HCT116 (cell line): ENCODE results near the gene NMD3. TPM values are rescaled to one million over a fixed set of nuclear protein-coding genes. Genes with fewer than 3 reads are reported as not detected.

Experiments used
- ATAC-seq: fragments of 200-7000 bp; cut with Tn5 transposase; 2 replicates; pipeline ENCODE4 v1.9.1; 2020; ENCODE audit warnings: mild to moderate bottlenecking, moderate library complexity
- BruUV-seq: library from RNA; stranded (reverse); fragments of 400-500 nt; replicated peaks from 2 replicates; lab custom pipeline; 2021; lab: Mats Ljungman, UMichigan
- CTCF ChIA-PET: fragments of 300-600 bp; sonication (Branson Sonifier 250); formaldehyde crosslinking; loops from one replicate; lab custom pipeline; 2021; ENCODE audit warnings: antibody characterized with exemption; lab: Charles Lee
- POLR2A ChIA-PET: fragments of 300-600, 350-600 bp; sonication (Branson Sonifier 250); formaldehyde crosslinking; loops from one replicate; lab custom pipeline; 2021; ENCODE audit warnings: antibody characterized with exemption; lab: Charles Lee
- RAD21 ChIA-PET, 2 experiments: fragments of 300-600 bp; sonication (Branson Sonifier 250); formaldehyde crosslinking; loops; one replicate each; lab custom pipeline; 2023; ENCODE audit warnings: low total read pairs in 2 of 2; ENCODE audit not compliant: uncharacterized antibody in 2 of 2, unreplicated experiment in 2 of 2, low non-redundant PET in 1 of 2; lab: Charles Lee
- DNase-seq: peaks from one replicate; pipeline ENCODE4 v3.0.0-alpha.2; 2010; ENCODE audit warnings: low read depth, low spot score
- H2AFZ ChIP-seq: fragments of 200-600 bp; shearing (Covaris generic), sonication (generic); 2 replicates; pipeline ENCODE4 v1.6.1; 2017; ENCODE audit warnings: low read depth, mixed run types, mixed read lengths, antibody characterized with exemption, low read length; ENCODE audit not compliant: poor library complexity, severe bottlenecking
- H3K27ac ChIP-seq: 2 replicates; pipeline ENCODE4 v1.5.1; 2012; ENCODE audit warnings: low read depth, low read length
- H3K27me3 ChIP-seq: fragments of 200-600 bp; sonication (generic); 2 replicates; pipeline ENCODE4 v1.6.1; 2016; ENCODE audit warnings: mixed run types, low read length, mixed read lengths; ENCODE audit not compliant: insufficient read depth
- H3K36me3 ChIP-seq, 2 experiments: fragments of 200-500 bp in 1 of 2; fragments of 200-600 bp in 1 of 2; sonication (Bioruptor generic) in 1 of 2; sonication (generic) in 1 of 2; 2 replicates each; pipeline versions ENCODE4 v1.5.1 to v1.6.1; 2014 to 2016; ENCODE audit warnings: low read length in 2 of 2, inconsistent platforms in 1 of 2, mixed read lengths in 1 of 2, mixed run types in 1 of 2; ENCODE audit not compliant: insufficient read depth in 2 of 2, control insufficient read depth in 1 of 2
- H3K4me1 ChIP-seq, 2 experiments: fragments of 200-600 bp in 1 of 2; sonication (generic) in 1 of 2; 2 replicates each; pipeline versions ENCODE4 v1.5.1 to v1.6.1; 2012 to 2017; ENCODE audit warnings: low read length in 2 of 2, inconsistent platforms in 1 of 2, mild to moderate bottlenecking in 1 of 2, mixed read lengths in 1 of 2, mixed run types in 1 of 2, moderate library complexity in 1 of 2; ENCODE audit not compliant: insufficient read depth in 2 of 2, control insufficient read depth in 1 of 2
- H3K4me2 ChIP-seq: fragments of 200-600 bp; sonication (generic); 2 replicates; pipeline ENCODE4 v1.6.1; 2017; ENCODE audit warnings: mixed run types, low read length, mixed read lengths
- H3K4me3 ChIP-seq, 2 experiments: fragments of 200-600 bp in 1 of 2; sonication (generic) in 1 of 2; replicated peaks in 1 of 2; 2 replicates each; pipeline ENCODE4 v1.5.1; 2011 to 2016; ENCODE audit warnings: low read length in 2 of 2, control low read depth in 1 of 2, low read depth in 1 of 2, mild to moderate bottlenecking in 1 of 2, mixed read lengths in 1 of 2, mixed run types in 1 of 2
- H3K79me2 ChIP-seq: fragments of 200-600 bp; sonication (generic); 2 replicates; pipeline ENCODE4 v1.6.1; 2017; ENCODE audit warnings: mild to moderate bottlenecking, mixed run types, low read length, moderate library complexity, mixed read lengths; ENCODE audit not compliant: insufficient read depth
- H3K9ac ChIP-seq: fragments of 200-600 bp; sonication (generic); 2 replicates; pipeline ENCODE4 v1.6.1; 2016; ENCODE audit warnings: low read length, mixed read lengths
- H3K9me2 ChIP-seq: fragments of 200-600 bp; sonication (generic), shearing (Covaris generic); 2 replicates; pipeline ENCODE4 v1.6.1; 2017; ENCODE audit warnings: mixed run types, mild to moderate bottlenecking, moderate library complexity; ENCODE audit not compliant: insufficient read depth
- H3K9me3 ChIP-seq, 2 experiments: fragments of 200-500 bp in 1 of 2; fragments of 200-600 bp in 1 of 2; sonication (Bioruptor generic) in 1 of 2; sonication (generic) in 1 of 2; 2 replicates each; pipeline ENCODE4 v1.6.1; 2014 to 2017; ENCODE audit warnings: low read length in 2 of 2, mixed read lengths in 2 of 2, inconsistent platforms in 1 of 2, low read depth in 1 of 2, mild to moderate bottlenecking in 1 of 2, mixed run types in 1 of 2, moderate library complexity in 1 of 2; ENCODE audit not compliant: control insufficient read depth in 1 of 2, insufficient read depth in 1 of 2
- H4K20me1 ChIP-seq: fragments of 200-600 bp; sonication (generic), shearing (Covaris generic); 2 replicates; pipeline ENCODE4 v1.6.1; 2017; ENCODE audit warnings: mixed run types, mild to moderate bottlenecking, moderate library complexity; ENCODE audit not compliant: insufficient read depth
- ATF3 ChIP-seq: IDR thresholded peaks from 2 replicates; pipeline ENCODE4 v1.6.1; 2012
- CBX3 ChIP-seq: IDR thresholded peaks from 2 replicates; pipeline ENCODE4 v1.6.1; 2012; ENCODE audit warnings: low read depth
- CEBPB ChIP-seq: IDR thresholded peaks from 2 replicates; pipeline ENCODE4 v1.6.1; 2012; ENCODE audit warnings: low read depth
- ELF1 ChIP-seq: IDR thresholded peaks from 2 replicates; pipeline ENCODE4 v1.6.1; 2012; ENCODE audit warnings: low read depth, borderline replicate concordance
- EZH2 ChIP-seq: fragments of 200-600 bp; sonication (generic); IDR thresholded peaks from 2 replicates; pipeline ENCODE4 v1.6.1; 2017; ENCODE audit warnings: antibody characterized with exemption, mixed run types
- EZH2phosphoT487 ChIP-seq: fragments of 200-600 bp; IDR thresholded peaks from 2 replicates; pipeline ENCODE4 v1.6.1; 2018; ENCODE audit warnings: antibody characterized with exemption, borderline replicate concordance
- MAX ChIP-seq: IDR thresholded peaks from 2 replicates; pipeline ENCODE4 v1.6.1; 2012
- POLR2A ChIP-seq: IDR thresholded peaks from 2 replicates; pipeline ENCODE4 v1.7.0; 2011; ENCODE audit warnings: borderline replicate concordance; ENCODE audit not compliant: insufficient read depth, insufficient read length; ENCODE audit errors: extremely low read depth
- POLR2AphosphoS5 ChIP-seq: IDR thresholded peaks from 2 replicates; pipeline ENCODE4 v1.6.1; 2011; ENCODE audit warnings: mild to moderate bottlenecking, low read depth, low read length, moderate library complexity
- REST ChIP-seq: IDR thresholded peaks from 2 replicates; pipeline ENCODE4 v1.6.1; 2012; ENCODE audit warnings: low read depth
- SP1 ChIP-seq: IDR thresholded peaks from 2 replicates; pipeline ENCODE4 v1.6.1; 2012; ENCODE audit warnings: low read depth
- SRF ChIP-seq: IDR thresholded peaks from 2 replicates; pipeline ENCODE4 v1.6.1; 2012; ENCODE audit warnings: low read depth
- TCF7L2 ChIP-seq: IDR thresholded peaks from 2 replicates; pipeline ENCODE4 v1.7.0; 2011; ENCODE audit warnings: borderline replicate concordance, inconsistent platforms; ENCODE audit not compliant: insufficient read depth, insufficient read length; ENCODE audit errors: extremely low read depth
- ZFX ChIP-seq: fragments of 450-650 bp; IDR thresholded peaks from 2 replicates; pipeline ENCODE4 v1.6.1; 2017
- ZNF274 ChIP-seq: fragments of 200-500 bp; sonication (Bioruptor generic); IDR thresholded peaks from 2 replicates; pipeline ENCODE4 v1.6.1; 2014; ENCODE audit warnings: mild to moderate bottlenecking, low read depth, low read length, inconsistent platforms
- intact Hi-C: fragments of 100-400 bp; cut with micrococcal nuclease; formaldehyde crosslinking; loops from 2 replicates; pipeline ENCODE4 v1.10.0; 2022
- total RNA-seq: library from RNA; stranded (reverse); gene quantifications from one replicate; pipeline ENCODE4 v1.2.1, GENCODE V29; 2021; ENCODE audit not compliant: unreplicated experiment
- TF ChIP-seq, protein P1 (sequence below), 3 experiments: fragments of 200-600 bp in 1 of 3; sonication (generic) in 1 of 3; IDR thresholded peaks in 2 of 3; conservative IDR thresholded peaks in 1 of 3; 2 replicates each; pipeline ENCODE4 v1.5.1; 2012 to 2017; ENCODE audit warnings: low read depth in 2 of 3, low read length in 2 of 3, antibody characterized with exemption in 1 of 3, borderline replicate concordance in 1 of 3, control low read depth in 1 of 3, mild to moderate bottlenecking in 1 of 3, mixed read lengths in 1 of 3, mixed run types in 1 of 3, moderate library complexity in 1 of 3; ENCODE audit not compliant: insufficient read depth in 1 of 3
- TF ChIP-seq, protein P2 (sequence below): IDR thresholded peaks from 2 replicates; pipeline ENCODE4 v1.6.1; 2011; ENCODE audit warnings: mild to moderate bottlenecking, low read length, moderate library complexity; ENCODE audit not compliant: insufficient replicate concordance; ENCODE audit errors: extremely low read depth

Gene NMD3
- total RNA-seq, 1 experiment from 2014 or later = 85.2 TPM

DNA sequence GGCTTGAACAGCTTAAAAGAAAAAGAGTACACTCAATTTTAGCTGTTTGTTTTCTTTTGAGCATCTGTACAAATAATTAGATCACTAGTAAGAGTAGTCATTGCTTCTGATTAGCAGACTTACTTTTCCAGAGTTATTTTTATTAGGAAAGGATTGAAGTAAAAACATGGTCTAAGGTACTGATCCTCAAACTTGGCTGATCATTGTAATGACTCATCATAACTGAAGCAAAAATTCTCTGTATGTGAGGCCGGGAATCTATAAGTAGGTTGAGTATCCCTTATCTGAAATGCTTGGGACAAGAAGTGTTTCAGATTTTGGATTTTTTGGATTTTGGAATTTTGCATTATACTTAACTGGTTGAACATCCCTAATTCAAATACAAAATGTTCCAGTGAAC is 12.4 kb downstream of the NMD3 start:
- Histone ChIP-seq H3K9me3 (no peaks in the 10 kb centered on the region), H3K4me1 (no peaks in the 10 kb centered on the region), H4K20me1 (no peaks in the 10 kb centered on the region), H3K36me3 (peaks cover 31 to 41% of the 10 kb centered on the region in 2 experiments), H2AFZ (no peak overlapping the region), H3K27me3 (no peaks in the 10 kb centered on the region), H3K4me3 (no peak overlapping the region), H3K79me2 (peaks cover 95% of the 10 kb centered on the region), H3K9me2 (no peaks in the 10 kb centered on the region), H3K27ac (no peak overlapping the region), H3K9ac (no peak overlapping the region), H3K4me2 (no peak overlapping the region)
- intact Hi-C loops = no loop called here
- ChIA-PET CTCF (no interaction called here), POLR2A (no interaction called here), RAD21 (no interaction called here)
- BruUV-seq = no TSS peak
- TF ChIP-seq SP1 = no peak
- TF ChIP-seq EZH2 = no peak
- TF ChIP-seq CBX3 = no peak
- no peak for TF ChIP-seq ELF1
- no peak for TF ChIP-seq ZFX
- no peak for TF ChIP-seq EZH2phosphoT487
- no peak for TF ChIP-seq SRF
- TF ChIP-seq, protein P1, sequence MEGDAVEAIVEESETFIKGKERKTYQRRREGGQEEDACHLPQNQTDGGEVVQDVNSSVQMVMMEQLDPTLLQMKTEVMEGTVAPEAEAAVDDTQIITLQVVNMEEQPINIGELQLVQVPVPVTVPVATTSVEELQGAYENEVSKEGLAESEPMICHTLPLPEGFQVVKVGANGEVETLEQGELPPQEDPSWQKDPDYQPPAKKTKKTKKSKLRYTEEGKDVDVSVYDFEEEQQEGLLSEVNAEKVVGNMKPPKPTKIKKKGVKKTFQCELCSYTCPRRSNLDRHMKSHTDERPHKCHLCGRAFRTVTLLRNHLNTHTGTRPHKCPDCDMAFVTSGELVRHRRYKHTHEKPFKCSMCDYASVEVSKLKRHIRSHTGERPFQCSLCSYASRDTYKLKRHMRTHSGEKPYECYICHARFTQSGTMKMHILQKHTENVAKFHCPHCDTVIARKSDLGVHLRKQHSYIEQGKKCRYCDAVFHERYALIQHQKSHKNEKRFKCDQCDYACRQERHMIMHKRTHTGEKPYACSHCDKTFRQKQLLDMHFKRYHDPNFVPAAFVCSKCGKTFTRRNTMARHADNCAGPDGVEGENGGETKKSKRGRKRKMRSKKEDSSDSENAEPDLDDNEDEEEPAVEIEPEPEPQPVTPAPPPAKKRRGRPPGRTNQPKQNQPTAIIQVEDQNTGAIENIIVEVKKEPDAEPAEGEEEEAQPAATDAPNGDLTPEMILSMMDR (IDR thresholded peaks at IDR 0.05 in 2 of 3, conservative IDR thresholded peaks at IDR 0.05 in 1 of 3; ENCODE audit: borderline replicate concordance in 1 of 3, insufficient read depth in 1 of 3, low read depth in 2 of 3, low read length in 2 of 3) = no peak
- TF ChIP-seq MAX = no peak
- TF ChIP-seq ZNF274 = no peak
- no peak for TF ChIP-seq TCF7L2
- TF ChIP-seq POLR2A = no peak
- TF ChIP-seq CEBPB = no peak
- no peak for TF ChIP-seq POLR2AphosphoS5
- TF ChIP-seq, protein P2, sequence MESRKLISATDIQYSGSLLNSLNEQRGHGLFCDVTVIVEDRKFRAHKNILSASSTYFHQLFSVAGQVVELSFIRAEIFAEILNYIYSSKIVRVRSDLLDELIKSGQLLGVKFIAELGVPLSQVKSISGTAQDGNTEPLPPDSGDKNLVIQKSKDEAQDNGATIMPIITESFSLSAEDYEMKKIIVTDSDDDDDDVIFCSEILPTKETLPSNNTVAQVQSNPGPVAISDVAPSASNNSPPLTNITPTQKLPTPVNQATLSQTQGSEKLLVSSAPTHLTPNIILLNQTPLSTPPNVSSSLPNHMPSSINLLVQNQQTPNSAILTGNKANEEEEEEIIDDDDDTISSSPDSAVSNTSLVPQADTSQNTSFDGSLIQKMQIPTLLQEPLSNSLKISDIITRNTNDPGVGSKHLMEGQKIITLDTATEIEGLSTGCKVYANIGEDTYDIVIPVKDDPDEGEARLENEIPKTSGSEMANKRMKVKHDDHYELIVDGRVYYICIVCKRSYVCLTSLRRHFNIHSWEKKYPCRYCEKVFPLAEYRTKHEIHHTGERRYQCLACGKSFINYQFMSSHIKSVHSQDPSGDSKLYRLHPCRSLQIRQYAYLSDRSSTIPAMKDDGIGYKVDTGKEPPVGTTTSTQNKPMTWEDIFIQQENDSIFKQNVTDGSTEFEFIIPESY = no peak
- no peak for TF ChIP-seq REST
- no peak for TF ChIP-seq ATF3
- ATAC-seq (no peak), DNase-seq (no peak)
